Measurements from ENCODE around the gene UST.

Gene UST

DNA sequence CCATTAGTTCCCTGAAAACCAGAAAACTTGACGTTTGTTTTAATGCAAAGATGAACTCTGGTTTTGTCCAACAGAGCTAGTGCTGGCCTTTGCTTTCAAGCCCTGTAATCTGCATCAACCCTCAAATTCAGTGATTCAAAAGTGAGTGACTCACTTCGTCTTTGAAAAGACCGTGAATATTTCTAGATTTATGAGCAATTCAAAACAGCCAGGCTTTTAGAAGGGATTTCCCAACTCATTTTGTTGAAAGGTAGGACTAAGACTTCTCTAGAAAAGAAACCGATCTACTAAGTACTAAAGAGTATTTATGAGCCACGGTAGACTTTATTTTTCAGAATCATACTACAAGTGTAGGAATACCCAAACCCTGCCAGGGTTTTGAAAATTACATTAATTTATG, 121.5 kb downstream of the UST start:
- H3K4me3 ChIP-seq (ENCODE audit: insufficient read depth, low read length, poor library complexity, severe bottlenecking): no peak overlapping the region
- H3K9me2 ChIP-seq (replicated peaks; ENCODE audit: insufficient read depth, low read length): no peaks in the 10 kb centered on the region
- H3K4me2 ChIP-seq (ENCODE audit: low read depth, low read length, poor library complexity, severe bottlenecking): no peak overlapping the region
- no peak overlapping the region for H2AFZ ChIP-seq (ENCODE audit: low read depth, low read length, severe bottlenecking)
- H3K27me3 ChIP-seq (ENCODE audit: low read length): no peaks in the 10 kb centered on the region
- no peak for TF ChIP-seq EZH2phosphoT487 (conservative IDR thresholded peaks at IDR 0.05; ENCODE audit: low read length)
- TF ChIP-seq, protein P1, sequence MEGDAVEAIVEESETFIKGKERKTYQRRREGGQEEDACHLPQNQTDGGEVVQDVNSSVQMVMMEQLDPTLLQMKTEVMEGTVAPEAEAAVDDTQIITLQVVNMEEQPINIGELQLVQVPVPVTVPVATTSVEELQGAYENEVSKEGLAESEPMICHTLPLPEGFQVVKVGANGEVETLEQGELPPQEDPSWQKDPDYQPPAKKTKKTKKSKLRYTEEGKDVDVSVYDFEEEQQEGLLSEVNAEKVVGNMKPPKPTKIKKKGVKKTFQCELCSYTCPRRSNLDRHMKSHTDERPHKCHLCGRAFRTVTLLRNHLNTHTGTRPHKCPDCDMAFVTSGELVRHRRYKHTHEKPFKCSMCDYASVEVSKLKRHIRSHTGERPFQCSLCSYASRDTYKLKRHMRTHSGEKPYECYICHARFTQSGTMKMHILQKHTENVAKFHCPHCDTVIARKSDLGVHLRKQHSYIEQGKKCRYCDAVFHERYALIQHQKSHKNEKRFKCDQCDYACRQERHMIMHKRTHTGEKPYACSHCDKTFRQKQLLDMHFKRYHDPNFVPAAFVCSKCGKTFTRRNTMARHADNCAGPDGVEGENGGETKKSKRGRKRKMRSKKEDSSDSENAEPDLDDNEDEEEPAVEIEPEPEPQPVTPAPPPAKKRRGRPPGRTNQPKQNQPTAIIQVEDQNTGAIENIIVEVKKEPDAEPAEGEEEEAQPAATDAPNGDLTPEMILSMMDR (IDR thresholded peaks at IDR 0.05; ENCODE audit: insufficient read depth, low read length, poor library complexity, severe bottlenecking): no peak
- H4K20me1 ChIP-seq (ENCODE audit: low read depth, low read length): no peaks in the 10 kb centered on the region
- no peak overlapping the region for H3K9ac ChIP-seq (ENCODE audit: low read length)
- no peaks in the 10 kb centered on the region for H3K79me2 ChIP-seq (ENCODE audit: insufficient read depth, low read length)
- H3K36me3 ChIP-seq (ENCODE audit: low read length): no peaks in the 10 kb centered on the region
- no peak overlapping the region for H3K27ac ChIP-seq (ENCODE audit: low read depth, low read length)
- H3K9me3 ChIP-seq (ENCODE audit: insufficient read depth, low read length): no peaks in the 10 kb centered on the region
- H3F3A ChIP-seq (ENCODE audit: insufficient read depth): no peaks in the 10 kb centered on the region

DNA sequence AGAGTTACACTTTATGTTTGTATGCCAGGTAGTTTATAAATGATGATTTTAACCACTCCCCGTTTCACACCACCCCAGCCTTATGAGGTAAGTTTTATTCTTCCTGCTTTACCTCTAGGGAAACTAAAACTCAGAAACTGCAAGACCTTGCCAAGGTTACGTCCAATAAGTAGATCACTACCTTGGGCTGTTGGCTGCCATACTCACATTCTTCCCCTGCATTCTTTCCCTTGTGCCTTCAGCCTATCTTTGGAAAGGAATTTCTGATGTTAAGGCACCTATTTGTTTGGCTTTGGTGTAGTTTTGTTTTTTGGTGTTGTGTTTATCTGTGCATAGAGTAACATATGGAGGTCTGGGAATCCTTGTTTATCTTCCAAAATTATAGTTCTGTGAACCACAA, 122.1 kb downstream of the UST start:
- no peaks in the 10 kb centered on the region for H3K27me3 ChIP-seq (ENCODE audit: low read length)
- H4K20me1 ChIP-seq (ENCODE audit: low read depth, low read length): no peaks in the 10 kb centered on the region
- H2AFZ ChIP-seq (ENCODE audit: low read depth, low read length, severe bottlenecking): no peak overlapping the region
- H3K9me2 ChIP-seq (replicated peaks; ENCODE audit: insufficient read depth, low read length): no peaks in the 10 kb centered on the region
- no peak overlapping the region for H3K9ac ChIP-seq (ENCODE audit: low read length)
- no peak overlapping the region for H3K4me2 ChIP-seq (ENCODE audit: low read depth, low read length, poor library complexity, severe bottlenecking)
- TF ChIP-seq, protein P1 (IDR thresholded peaks at IDR 0.05; ENCODE audit: insufficient read depth, low read length, poor library complexity, severe bottlenecking): no peak
- TF ChIP-seq EZH2phosphoT487 (conservative IDR thresholded peaks at IDR 0.05; ENCODE audit: low read length): no peak
- H3K9me3 ChIP-seq (ENCODE audit: insufficient read depth, low read length): no peaks in the 10 kb centered on the region
- H3K4me3 ChIP-seq (ENCODE audit: insufficient read depth, low read length, poor library complexity, severe bottlenecking): no peak overlapping the region
- no peaks in the 10 kb centered on the region for H3K36me3 ChIP-seq (ENCODE audit: low read length)
- no peaks in the 10 kb centered on the region for H3F3A ChIP-seq (ENCODE audit: insufficient read depth)
- no peak overlapping the region for H3K27ac ChIP-seq (ENCODE audit: low read depth, low read length)
- H3K79me2 ChIP-seq (ENCODE audit: insufficient read depth, low read length): no peaks in the 10 kb centered on the region

DNA sequence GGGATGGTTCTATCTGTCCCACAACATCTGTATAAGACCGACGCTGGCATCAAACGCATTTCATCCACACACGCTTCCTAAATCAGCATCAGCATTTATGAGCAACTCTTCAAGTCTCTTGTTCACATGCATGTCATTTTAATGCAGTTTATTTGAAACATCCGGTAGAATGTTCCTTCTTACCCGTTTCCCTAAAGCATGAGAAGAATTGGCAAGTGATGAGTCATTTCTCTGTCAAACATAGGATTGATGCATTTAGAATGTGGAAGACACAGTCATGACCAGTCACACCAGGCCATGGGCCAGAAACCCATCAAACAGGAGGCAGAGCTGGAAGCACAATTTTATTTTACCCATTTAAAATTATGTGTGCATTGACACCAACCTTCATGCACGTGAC, 122.8 kb downstream of the UST start:
- H3K9me3 ChIP-seq (ENCODE audit: insufficient read depth, low read length): no peaks in the 10 kb centered on the region
- H3K4me3 ChIP-seq (ENCODE audit: insufficient read depth, low read length, poor library complexity, severe bottlenecking): no peak overlapping the region
- TF ChIP-seq EZH2phosphoT487 (conservative IDR thresholded peaks at IDR 0.05; ENCODE audit: low read length): no peak
- TF ChIP-seq, protein P1 (IDR thresholded peaks at IDR 0.05; ENCODE audit: insufficient read depth, low read length, poor library complexity, severe bottlenecking): no peak
- H3K27me3 ChIP-seq (ENCODE audit: low read length): no peaks in the 10 kb centered on the region
- H2AFZ ChIP-seq (ENCODE audit: low read depth, low read length, severe bottlenecking): no peak overlapping the region
- H3K9me2 ChIP-seq (replicated peaks; ENCODE audit: insufficient read depth, low read length): no peaks in the 10 kb centered on the region
- H4K20me1 ChIP-seq (ENCODE audit: low read depth, low read length): no peaks in the 10 kb centered on the region
- H3K36me3 ChIP-seq (ENCODE audit: low read length): no peaks in the 10 kb centered on the region
- H3K27ac ChIP-seq (ENCODE audit: low read depth, low read length): no peak overlapping the region
- no peak overlapping the region for H3K9ac ChIP-seq (ENCODE audit: low read length)
- H3F3A ChIP-seq (ENCODE audit: insufficient read depth): no peaks in the 10 kb centered on the region
- no peak overlapping the region for H3K4me2 ChIP-seq (ENCODE audit: low read depth, low read length, poor library complexity, severe bottlenecking)
- H3K79me2 ChIP-seq (ENCODE audit: insufficient read depth, low read length): no peaks in the 10 kb centered on the region

All from SU-DHL-6 (cell line).